ENCODE results near the gene RHAG. TPM values are rescaled to one million over a fixed set of nuclear protein-coding genes. Genes with fewer than 3 reads are reported as not detected.
"Not testable (repeated sequence)": the region's sequence is repeated elsewhere in the genome, so short reads cannot be mapped to it uniquely, and the experiment has no call there.

Gene RHAG
- total RNA-seq, 1 donor from 2014 or later: not detected

- Mint-ChIP-seq H3K4me1 (peaks cover 5% of the 10 kb centered on the region), H3K9me3 (peaks cover 23% of the 10 kb centered on the region), H3K27me3 (ENCODE audit: low read depth) (no peaks in the 10 kb centered on the region), H3K36me3 (no peaks in the 10 kb centered on the region), H3K4me3 (no peak overlapping the region), H3K27ac (no peak overlapping the region)
- no peak for TF ChIP-seq CTCF (IDR thresholded peaks at IDR 0.05; ENCODE audit: unreplicated experiment)
- DNase-seq (ENCODE audit: low spot score in 2 of 2, unreplicated experiment in 2 of 2): no peak
Observed at GRCh38 chr6:49626811-49627210, 9.8 kb downstream of the RHAG start.

- Mint-ChIP-seq H3K27me3 (ENCODE audit: low read depth) (no peaks in the 10 kb centered on the region), H3K4me1 (peaks cover 2% of the 10 kb centered on the region), H3K36me3 (no peaks in the 10 kb centered on the region), H3K9me3 (no peaks in the 10 kb centered on the region), H3K27ac (no peak overlapping the region), H3K4me3 (no peak overlapping the region)
- no peak for TF ChIP-seq CTCF (IDR thresholded peaks at IDR 0.05; ENCODE audit: unreplicated experiment)
- DNase-seq (ENCODE audit: low spot score in 2 of 2, unreplicated experiment in 2 of 2): no peak
Observed at GRCh38 chr6:49618257-49618656, 18.4 kb downstream of the RHAG start.

- not testable (repeated sequence) for H3K27ac Mint-ChIP-seq; H3K4me1 Mint-ChIP-seq; DNase-seq (ENCODE audit: low spot score in 2 of 2, unreplicated experiment in 2 of 2); H3K36me3 Mint-ChIP-seq; H3K4me3 Mint-ChIP-seq; H3K9me3 Mint-ChIP-seq; H3K27me3 Mint-ChIP-seq (ENCODE audit: low read depth)
Observed at GRCh38 chr6:49614144-49614543, 22.5 kb downstream of the RHAG start.

GRCh38 chr6:49609285-49609684, 27.4 kb downstream of the RHAG start:
- no peak for TF ChIP-seq CTCF (IDR thresholded peaks at IDR 0.05; ENCODE audit: unreplicated experiment)
- no peaks in the 10 kb centered on the region for H3K9me3 Mint-ChIP-seq

GRCh38 chr6:49608275-49608674, 28.4 kb downstream of the RHAG start:
- H3K27me3 Mint-ChIP-seq (ENCODE audit: low read depth); H3K4me1 Mint-ChIP-seq; H3K4me3 Mint-ChIP-seq; H3K27ac Mint-ChIP-seq; DNase-seq (ENCODE audit: low spot score in 2 of 2, unreplicated experiment in 2 of 2); H3K9me3 Mint-ChIP-seq; H3K36me3 Mint-ChIP-seq: not testable (repeated sequence)

More at GRCh38 chr6:49609285-49609684, 27.4 kb downstream of the RHAG start:
- Mint-ChIP-seq H3K4me3 (no peak overlapping the region), H3K4me1 (peaks cover 5% of the 10 kb centered on the region), H3K27ac (no peak overlapping the region), H3K36me3 (no peaks in the 10 kb centered on the region), H3K27me3 (ENCODE audit: low read depth) (no peaks in the 10 kb centered on the region)
- DNase-seq (ENCODE audit: low spot score in 2 of 2, unreplicated experiment in 2 of 2): no peak

DNA sequence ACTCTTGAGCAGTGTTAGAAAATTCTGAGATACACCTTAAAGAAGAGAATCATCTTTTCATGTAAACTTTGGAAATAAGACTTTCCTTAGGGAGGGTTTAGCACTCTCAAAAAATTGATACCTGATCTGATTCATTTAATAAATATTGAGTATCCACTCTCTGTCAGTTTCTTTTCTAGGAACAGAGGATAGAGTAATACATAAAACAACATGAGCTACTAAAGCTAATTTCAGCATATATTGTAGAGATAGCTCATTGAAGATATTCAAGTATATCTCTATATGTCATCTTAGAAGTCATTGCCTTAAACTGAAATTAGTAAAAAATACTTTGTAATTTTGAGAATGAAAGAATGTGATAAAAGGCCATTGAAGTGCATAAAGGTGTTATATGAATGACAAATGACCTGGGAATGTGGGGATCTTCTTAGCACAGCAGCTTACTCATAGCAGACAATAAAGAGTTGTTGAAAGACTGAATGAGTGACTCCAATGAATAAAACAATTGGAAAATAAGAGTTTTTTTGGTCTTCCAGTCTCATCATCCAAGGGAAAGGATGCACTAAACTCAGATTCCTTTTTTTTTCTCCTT, 29.2 kb downstream of the RHAG start:
- Mint-ChIP-seq H3K4me3 (no peak overlapping the region), H3K27me3 (ENCODE audit: low read depth) (no peaks in the 10 kb centered on the region), H3K9me3 (peaks cover 3% of the 10 kb centered on the region), H3K36me3 (no peaks in the 10 kb centered on the region), H3K27ac (no peak overlapping the region), H3K4me1 (peaks cover 5% of the 10 kb centered on the region)
- peak; percentile 51 for TF ChIP-seq CTCF (IDR thresholded peaks at IDR 0.05; ENCODE audit: unreplicated experiment)
- DNase-seq (ENCODE audit: low spot score in 2 of 2, unreplicated experiment in 2 of 2): no peak

Measured in mesothelial cell of epicardium (in vitro differentiated cells).